Stimulated activated naive B cell treated with anti-CD40 and anti-IgM and Interleukin-4, amounts not matched to agents 10 μg/mL and 1 μg/mL and 100 μg/mL, for 72 hours (primary cell): ENCODE results near the gene METTL23.
"Not testable (repeated sequence)": the region's sequence is repeated elsewhere in the genome, so short reads cannot be mapped to it uniquely, and the experiment has no call there.

ENCODE experiments used
- ATAC-seq, 2 donors: fragments of 150-1000 bp; cut with Tn5 transposase; replicated peaks; 2 replicates each; pipeline ENCODE4 v1.10.0; 2021; ENCODE audit warnings: moderate library complexity in 1 of 2
- DNase-seq: peaks from one replicate; pipeline ENCODE4 v3.0.0; 2021
- H3K27ac Mint-ChIP-seq: one replicate; pipeline ENCODE4 v1.8.0; 2022; ENCODE audit warnings: mild to moderate bottlenecking, mixed read lengths
- H3K27me3 Mint-ChIP-seq, 2 donors: one replicate each; pipeline ENCODE4 v1.8.0; 2022; ENCODE audit warnings: mixed read lengths in 2 of 2
- H3K36me3 Mint-ChIP-seq, 2 donors: one replicate each; pipeline ENCODE4 v1.8.0; 2022; ENCODE audit warnings: mixed read lengths in 2 of 2, mild to moderate bottlenecking in 1 of 2
- H3K4me1 Mint-ChIP-seq, 2 donors: one replicate each; pipeline ENCODE4 v1.8.0; 2022; ENCODE audit warnings: mixed read lengths in 2 of 2, mild to moderate bottlenecking in 1 of 2
- H3K4me3 Mint-ChIP-seq, 2 donors: one replicate each; pipeline ENCODE4 v1.8.0; 2022; ENCODE audit warnings: mild to moderate bottlenecking in 2 of 2, mixed read lengths in 2 of 2, moderate library complexity in 1 of 2
- H3K9me3 Mint-ChIP-seq, 2 donors: one replicate each; pipeline ENCODE4 v1.8.0; 2022; ENCODE audit warnings: mixed read lengths in 2 of 2, mild to moderate bottlenecking in 1 of 2

Gene METTL23

GRCh38 chr17:76740329-76741118 is 13.9 kb downstream of the METTL23 start:
- Mint-ChIP-seq H3K27me3 (no peaks in the 10 kb centered on the region), H3K9me3 (no peaks in the 10 kb centered on the region), H3K4me3 (no peak overlapping the region), H3K27ac (no peak overlapping the region), H3K4me1 (peaks cover 16 to 33% of the 10 kb centered on the region in 2 donors), H3K36me3 (peaks cover 20 to 41% of the 10 kb centered on the region in 2 donors)
- ATAC-seq (no peak), DNase-seq (no peak)

DNA sequence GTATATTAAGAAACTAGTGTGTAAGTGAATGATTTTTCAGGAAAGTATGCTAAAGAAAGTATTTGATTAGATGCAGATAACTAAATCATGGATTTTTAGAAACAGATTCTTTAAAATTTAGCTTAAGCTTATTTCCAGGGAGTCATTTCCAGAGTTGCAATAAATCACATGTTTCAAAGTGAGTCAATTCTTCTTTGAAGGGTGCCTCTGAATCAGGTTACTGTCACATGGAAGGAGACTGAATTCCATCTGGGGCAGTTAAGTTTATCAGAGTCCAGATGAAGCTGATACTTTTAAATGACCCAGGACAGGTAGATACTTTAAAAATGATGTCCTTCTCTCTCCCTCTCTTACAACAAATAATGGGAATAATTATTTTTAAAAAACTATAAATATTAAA is 16.3 kb downstream of the METTL23 start:
- ATAC-seq (no peak), DNase-seq (no peak)
- Mint-ChIP-seq H3K36me3 (peaks cover 11 to 33% of the 10 kb centered on the region in 2 donors), H3K4me1 (peaks cover 13 to 26% of the 10 kb centered on the region in 2 donors), H3K9me3 (no peaks in the 10 kb centered on the region), H3K27me3 (no peaks in the 10 kb centered on the region), H3K4me3 (no peak overlapping the region), H3K27ac (no peak overlapping the region)

GRCh38 chr17:76744747-76745146 is 18.1 kb downstream of the METTL23 start:
- peaks cover 6 to 10% of the 10 kb centered on the region in 2 donors for H3K4me1 Mint-ChIP-seq
- no peaks in the 10 kb centered on the region for H3K27me3 Mint-ChIP-seq
- no peak for DNase-seq
- H3K27ac Mint-ChIP-seq: no peak overlapping the region
- no peaks in the 10 kb centered on the region for H3K9me3 Mint-ChIP-seq
- ATAC-seq: no peak
- no peak overlapping the region for H3K4me3 Mint-ChIP-seq
- peaks cover 19 to 44% of the 10 kb centered on the region in 2 donors for H3K36me3 Mint-ChIP-seq

- DNase-seq, H3K9me3 Mint-ChIP-seq, H3K27ac Mint-ChIP-seq, H3K4me1 Mint-ChIP-seq, H3K4me3 Mint-ChIP-seq, ATAC-seq, H3K27me3 Mint-ChIP-seq: not testable (repeated sequence)
- H3K36me3 Mint-ChIP-seq: peaks cover 22 to 47% of the 10 kb centered on the region in 2 donors
Measured at GRCh38 chr17:76745785-76746184, 19.1 kb downstream of the METTL23 start.

- DNase-seq: no peak
- Mint-ChIP-seq H3K9me3 (no peaks in the 10 kb centered on the region), H3K27me3 (no peaks in the 10 kb centered on the region), H3K4me3 (no peak overlapping the region), H3K4me1 (peaks cover 3 to 6% of the 10 kb centered on the region in 2 donors), H3K27ac (no peak overlapping the region), H3K36me3 (peaks cover 22 to 45% of the 10 kb centered on the region in 2 donors)
- ATAC-seq: no peak
Measured at GRCh38 chr17:76747716-76748363, 21.2 kb downstream of the METTL23 start.

DNA sequence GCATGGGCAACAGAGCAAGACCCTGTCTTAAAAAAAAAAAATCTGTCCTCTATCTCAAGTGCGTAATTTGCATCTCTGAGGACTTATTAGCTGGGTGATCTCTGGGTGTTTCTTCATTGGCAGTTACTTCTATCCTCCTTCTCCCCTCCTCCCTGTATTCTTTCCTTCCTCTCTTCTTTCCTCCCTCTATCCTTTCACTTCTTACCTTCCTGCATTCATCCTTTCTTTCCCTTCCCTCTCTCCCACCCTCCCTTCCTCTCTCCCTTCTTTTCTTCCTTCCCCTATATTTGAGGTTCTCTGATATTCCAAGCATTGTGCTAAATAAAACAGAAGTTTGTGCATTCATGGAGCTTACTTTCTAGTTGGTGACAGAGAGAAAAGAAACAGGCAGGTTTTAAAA is 22.0 kb downstream of the METTL23 start:
- DNase-seq (no peak), ATAC-seq (no peak)
- Mint-ChIP-seq H3K36me3 (peaks cover 28 to 53% of the 10 kb centered on the region in 2 donors), H3K27ac (no peak overlapping the region), H3K9me3 (no peaks in the 10 kb centered on the region), H3K4me3 (no peak overlapping the region), H3K4me1 (peaks cover 5 to 13% of the 10 kb centered on the region in 2 donors), H3K27me3 (no peaks in the 10 kb centered on the region)

- ATAC-seq (no peak), DNase-seq (no peak)
- peaks cover 23 to 39% of the 10 kb centered on the region in 2 donors for H3K36me3 Mint-ChIP-seq
- H3K27ac Mint-ChIP-seq: no peak overlapping the region
- H3K4me3 Mint-ChIP-seq: no peak overlapping the region
- no peaks in the 10 kb centered on the region for H3K27me3 Mint-ChIP-seq
- no peaks in the 10 kb centered on the region for H3K9me3 Mint-ChIP-seq
- H3K4me1 Mint-ChIP-seq: peaks cover 3 to 9% of the 10 kb centered on the region in 2 donors
Measured at GRCh38 chr17:76751416-76751993, 24.9 kb downstream of the METTL23 start.

DNA sequence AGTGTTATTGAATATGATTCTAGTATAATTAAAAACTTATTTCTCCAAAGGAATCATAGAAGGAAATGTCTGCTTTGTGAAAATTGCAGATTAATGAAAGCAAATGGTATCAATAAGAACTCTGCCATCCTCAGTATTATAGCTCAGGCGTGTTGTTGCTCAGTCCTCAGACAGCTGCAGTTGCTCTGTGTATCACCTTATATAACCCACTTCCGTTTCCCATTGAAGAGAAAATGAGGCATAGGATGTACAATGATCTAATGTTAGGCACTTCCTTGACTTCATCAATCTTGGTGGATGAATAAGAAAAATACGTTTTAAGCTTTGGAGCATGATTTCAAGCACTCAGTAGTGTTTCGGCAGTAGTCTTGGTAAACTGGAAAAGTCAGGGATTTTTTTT is 25.4 kb downstream of the METTL23 start:
- ATAC-seq (no peak), DNase-seq (no peak)
- Mint-ChIP-seq H3K9me3 (no peaks in the 10 kb centered on the region), H3K36me3 (peaks cover 27 to 41% of the 10 kb centered on the region in 2 donors), H3K27ac (no peak overlapping the region), H3K4me1 (peaks cover 3 to 9% of the 10 kb centered on the region in 2 donors), H3K27me3 (no peaks in the 10 kb centered on the region), H3K4me3 (no peak overlapping the region)

DNA sequence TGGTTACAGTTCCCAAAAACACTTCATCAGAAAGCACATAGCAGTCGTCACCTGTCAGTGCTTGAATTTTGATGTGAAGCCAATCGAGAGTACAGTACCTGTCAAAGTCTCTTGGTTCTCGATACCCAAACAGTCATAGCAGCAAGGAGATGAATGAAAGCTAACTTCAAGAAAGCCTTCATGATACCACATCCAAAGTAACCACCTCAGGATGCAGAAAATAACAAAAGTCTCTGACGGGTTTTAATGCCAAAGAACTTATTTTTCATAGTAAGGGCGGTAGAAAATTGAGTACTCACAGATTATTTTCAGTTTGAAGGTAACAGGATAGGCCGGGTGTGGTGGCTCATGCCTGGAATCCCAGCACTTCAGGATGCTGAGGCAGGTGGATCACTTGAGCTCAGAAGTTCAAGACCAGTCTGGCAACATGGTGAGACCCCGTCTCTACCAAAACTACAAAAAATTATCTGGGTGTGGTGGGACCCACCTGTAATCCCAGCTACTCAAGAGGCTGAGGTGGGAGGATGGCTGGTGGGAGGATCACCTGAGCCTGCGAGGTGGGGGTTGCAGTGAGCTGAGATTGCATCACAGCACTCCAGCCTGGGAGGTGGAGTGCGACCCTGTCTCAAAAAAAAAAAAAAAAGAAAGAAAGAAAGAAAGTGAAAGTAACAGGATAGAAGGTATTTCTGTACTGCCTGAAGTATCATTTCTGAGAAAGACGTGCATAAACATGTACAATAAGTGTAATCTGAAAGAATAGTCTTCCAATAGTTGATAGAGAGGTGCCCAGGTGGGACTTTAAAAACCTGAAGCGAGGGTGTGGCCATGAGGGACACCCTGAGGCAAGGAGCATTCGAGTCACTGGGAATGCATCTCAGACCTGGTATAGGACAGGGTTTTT is 26.7 kb downstream of the METTL23 start:
- ATAC-seq (no peak), DNase-seq (no peak)
- peaks cover 1 to 9% of the 10 kb centered on the region in 2 donors for H3K4me1 Mint-ChIP-seq
- no peaks in the 10 kb centered on the region for H3K27me3 Mint-ChIP-seq
- H3K4me3 Mint-ChIP-seq: no peak overlapping the region
- peak overlapping the region; percentile 80 for H3K27ac Mint-ChIP-seq
- H3K9me3 Mint-ChIP-seq: no peaks in the 10 kb centered on the region
- H3K36me3 Mint-ChIP-seq: peaks cover 28 to 41% of the 10 kb centered on the region in 2 donors

- Mint-ChIP-seq H3K4me3 (no peak overlapping the region), H3K4me1 (peaks cover 1 to 9% of the 10 kb centered on the region in 2 donors), H3K9me3 (no peaks in the 10 kb centered on the region), H3K27ac (no peak overlapping the region), H3K36me3 (peaks cover 24 to 35% of the 10 kb centered on the region in 2 donors), H3K27me3 (no peaks in the 10 kb centered on the region)
- ATAC-seq: no peak
- no peak for DNase-seq
Measured at GRCh38 chr17:76755285-76755684, 28.6 kb downstream of the METTL23 start.

- no peak overlapping the region for H3K4me3 Mint-ChIP-seq
- DNase-seq (no peak), ATAC-seq (no peak)
- H3K27ac Mint-ChIP-seq: no peak overlapping the region
- peaks cover 1 to 9% of the 10 kb centered on the region in 2 donors for H3K4me1 Mint-ChIP-seq
- H3K9me3 Mint-ChIP-seq: no peaks in the 10 kb centered on the region
- H3K27me3 Mint-ChIP-seq: no peaks in the 10 kb centered on the region
- peaks cover 22 to 36% of the 10 kb centered on the region in 2 donors for H3K36me3 Mint-ChIP-seq
Measured at GRCh38 chr17:76757256-76757655, 30.6 kb downstream of the METTL23 start.

DNA sequence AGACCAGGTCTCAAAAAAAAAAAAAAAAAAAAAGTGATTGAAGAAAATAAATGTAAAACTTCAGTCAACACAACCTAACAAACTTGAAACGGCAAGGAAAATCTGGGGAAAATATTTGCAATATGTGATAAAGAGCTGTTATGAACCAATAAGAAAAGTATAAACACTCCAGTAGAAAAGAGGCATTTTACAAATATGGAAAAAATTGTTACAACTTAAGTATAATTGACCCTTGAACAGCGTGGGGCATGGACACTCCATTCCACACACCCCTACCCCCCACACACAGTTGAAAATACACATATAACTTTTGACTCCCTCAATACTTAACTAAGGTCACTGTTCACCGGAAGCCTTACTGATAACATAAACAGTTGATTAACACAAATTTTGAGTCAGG is 31.9 kb downstream of the METTL23 start:
- peaks cover 0 to under 1% of the 10 kb centered on the region in 2 donors for H3K4me1 Mint-ChIP-seq
- no peak overlapping the region for H3K4me3 Mint-ChIP-seq
- no peak overlapping the region for H3K27ac Mint-ChIP-seq
- no peaks in the 10 kb centered on the region for H3K27me3 Mint-ChIP-seq
- H3K9me3 Mint-ChIP-seq: no peaks in the 10 kb centered on the region
- no peak for DNase-seq
- no peak for ATAC-seq
- H3K36me3 Mint-ChIP-seq: peaks cover 20 to 31% of the 10 kb centered on the region in 2 donors

GRCh38 chr17:76772842-76773525 is 46.3 kb downstream of the METTL23 start:
- Mint-ChIP-seq H3K4me1 (peaks cover 0 to 7% of the 10 kb centered on the region in 2 donors), H3K36me3 (peaks cover 43 to 55% of the 10 kb centered on the region in 2 donors), H3K9me3 (no peaks in the 10 kb centered on the region), H3K27me3 (no peaks in the 10 kb centered on the region), H3K27ac (no peak overlapping the region), H3K4me3 (no peak overlapping the region)
- ATAC-seq (peak in 1 of 2 donors; percentile 20), DNase-seq (no peak)
